Measurements from ENCODE around the gene CSNK2A3.

The CSNK2A3 gene

GRCh38 chr11:11338304-11338703 is 14.7 kb downstream of the CSNK2A3 start:
- H3K9me2 ChIP-seq (replicated peaks; ENCODE audit: low read depth, low read length): no peaks in the 10 kb centered on the region
- peaks cover 8% of the 10 kb centered on the region for H3K27me3 ChIP-seq (ENCODE audit: insufficient read depth, low read length, poor library complexity, severe bottlenecking)
- H4K20me1 ChIP-seq (ENCODE audit: insufficient read depth, low read length, poor library complexity, severe bottlenecking): no peaks in the 10 kb centered on the region
- H3K4me2 ChIP-seq (ENCODE audit: low read depth, low read length, poor library complexity, severe bottlenecking): no peak overlapping the region
- H3K4me1 ChIP-seq (ENCODE audit: insufficient read depth, low read length, poor library complexity, severe bottlenecking): peaks cover 7% of the 10 kb centered on the region
- no peak overlapping the region for H3K9ac ChIP-seq (ENCODE audit: low read depth, low read length, poor library complexity, severe bottlenecking)
- H3K79me2 ChIP-seq (ENCODE audit: insufficient read depth, low read length): no peaks in the 10 kb centered on the region
- H2AFZ ChIP-seq (ENCODE audit: low read length): no peak overlapping the region
- H3K9me3 ChIP-seq (ENCODE audit: insufficient read depth, low read depth, low read length): no peaks in the 10 kb centered on the region
- H3K36me3 ChIP-seq (ENCODE audit: insufficient read depth, low read length): no peaks in the 10 kb centered on the region
- TF ChIP-seq EZH2phosphoT487 (IDR thresholded peaks at IDR 0.05; ENCODE audit: borderline replicate concordance): no peak
- no peaks in the 10 kb centered on the region for H3F3A ChIP-seq (ENCODE audit: low read depth)
- no peak overlapping the region for H3K4me3 ChIP-seq (ENCODE audit: low read length, poor library complexity, severe bottlenecking)

GRCh38 chr11:11336664-11337063 is 16.4 kb downstream of the CSNK2A3 start:
- no peaks in the 10 kb centered on the region for H3K9me2 ChIP-seq (replicated peaks; ENCODE audit: low read depth, low read length)
- no peaks in the 10 kb centered on the region for H4K20me1 ChIP-seq (ENCODE audit: insufficient read depth, low read length, poor library complexity, severe bottlenecking)
- no peaks in the 10 kb centered on the region for H3K9me3 ChIP-seq (ENCODE audit: insufficient read depth, low read depth, low read length)
- H3K4me3 ChIP-seq (ENCODE audit: low read length, poor library complexity, severe bottlenecking): no peak overlapping the region
- H3K4me2 ChIP-seq (ENCODE audit: low read depth, low read length, poor library complexity, severe bottlenecking): no peak overlapping the region
- peaks cover 7% of the 10 kb centered on the region for H3K4me1 ChIP-seq (ENCODE audit: insufficient read depth, low read length, poor library complexity, severe bottlenecking)
- TF ChIP-seq EZH2phosphoT487 (IDR thresholded peaks at IDR 0.05; ENCODE audit: borderline replicate concordance) (no peak), CTCF (conservative IDR thresholded peaks at IDR 0.05; ENCODE audit: low read length) (no peak)
- no peaks in the 10 kb centered on the region for H3F3A ChIP-seq (ENCODE audit: low read depth)
- no peaks in the 10 kb centered on the region for H3K79me2 ChIP-seq (ENCODE audit: insufficient read depth, low read length)
- H2AFZ ChIP-seq (ENCODE audit: low read length): no peak overlapping the region
- no peak overlapping the region for H3K9ac ChIP-seq (ENCODE audit: low read depth, low read length, poor library complexity, severe bottlenecking)
- no peaks in the 10 kb centered on the region for H3K36me3 ChIP-seq (ENCODE audit: insufficient read depth, low read length)
- peaks cover 8% of the 10 kb centered on the region for H3K27me3 ChIP-seq (ENCODE audit: insufficient read depth, low read length, poor library complexity, severe bottlenecking)

- H3F3A ChIP-seq (ENCODE audit: low read depth): no peaks in the 10 kb centered on the region
- peak overlapping the region; percentile 18 for H3K4me2 ChIP-seq (ENCODE audit: low read depth, low read length, poor library complexity, severe bottlenecking)
- H3K4me3 ChIP-seq (ENCODE audit: low read length, poor library complexity, severe bottlenecking): no peak overlapping the region
- H3K4me1 ChIP-seq (ENCODE audit: insufficient read depth, low read length, poor library complexity, severe bottlenecking): peaks cover 7% of the 10 kb centered on the region
- TF ChIP-seq CTCF (conservative IDR thresholded peaks at IDR 0.05; ENCODE audit: low read length) (0 out of 2 replicates have a peak, but pooled peaks have one; percentile 20), EZH2phosphoT487 (IDR thresholded peaks at IDR 0.05; ENCODE audit: borderline replicate concordance) (no peak)
- H3K27me3 ChIP-seq (ENCODE audit: insufficient read depth, low read length, poor library complexity, severe bottlenecking): peaks cover 8% of the 10 kb centered on the region
- no peak overlapping the region for H3K9ac ChIP-seq (ENCODE audit: low read depth, low read length, poor library complexity, severe bottlenecking)
- H4K20me1 ChIP-seq (ENCODE audit: insufficient read depth, low read length, poor library complexity, severe bottlenecking): no peaks in the 10 kb centered on the region
- no peaks in the 10 kb centered on the region for H3K9me2 ChIP-seq (replicated peaks; ENCODE audit: low read depth, low read length)
- no peaks in the 10 kb centered on the region for H3K36me3 ChIP-seq (ENCODE audit: insufficient read depth, low read length)
- no peaks in the 10 kb centered on the region for H3K9me3 ChIP-seq (ENCODE audit: insufficient read depth, low read depth, low read length)
- no peaks in the 10 kb centered on the region for H3K79me2 ChIP-seq (ENCODE audit: insufficient read depth, low read length)
- H2AFZ ChIP-seq (ENCODE audit: low read length): no peak overlapping the region
These were observed 18.0 kb downstream of the CSNK2A3 start for GRCh38 chr11:11335043-11335442.

- H3K9ac ChIP-seq (ENCODE audit: low read depth, low read length, poor library complexity, severe bottlenecking): no peak overlapping the region
- no peaks in the 10 kb centered on the region for H3K9me3 ChIP-seq (ENCODE audit: insufficient read depth, low read depth, low read length)
- H3K36me3 ChIP-seq (ENCODE audit: insufficient read depth, low read length): no peaks in the 10 kb centered on the region
- H3K79me2 ChIP-seq (ENCODE audit: insufficient read depth, low read length): no peaks in the 10 kb centered on the region
- H3K4me2 ChIP-seq (ENCODE audit: low read depth, low read length, poor library complexity, severe bottlenecking): peak overlapping the region; percentile 18
- no peak for TF ChIP-seq CTCF (conservative IDR thresholded peaks at IDR 0.05; ENCODE audit: low read length)
- no peak for TF ChIP-seq EZH2phosphoT487 (IDR thresholded peaks at IDR 0.05; ENCODE audit: borderline replicate concordance)
- H2AFZ ChIP-seq (ENCODE audit: low read length): no peak overlapping the region
- peaks cover 6% of the 10 kb centered on the region for H3K27me3 ChIP-seq (ENCODE audit: insufficient read depth, low read length, poor library complexity, severe bottlenecking)
- H3K9me2 ChIP-seq (replicated peaks; ENCODE audit: low read depth, low read length): no peaks in the 10 kb centered on the region
- H3F3A ChIP-seq (ENCODE audit: low read depth): no peaks in the 10 kb centered on the region
- H4K20me1 ChIP-seq (ENCODE audit: insufficient read depth, low read length, poor library complexity, severe bottlenecking): no peaks in the 10 kb centered on the region
- H3K4me1 ChIP-seq (ENCODE audit: insufficient read depth, low read length, poor library complexity, severe bottlenecking): peaks cover 7% of the 10 kb centered on the region
- H3K4me3 ChIP-seq (ENCODE audit: low read length, poor library complexity, severe bottlenecking): no peak overlapping the region
These were observed 18.4 kb downstream of the CSNK2A3 start for GRCh38 chr11:11334607-11335006.

Data from Loucy (cell line).